Measurements from ENCODE around the gene SLC27A4.

Gene SLC27A4

DNA sequence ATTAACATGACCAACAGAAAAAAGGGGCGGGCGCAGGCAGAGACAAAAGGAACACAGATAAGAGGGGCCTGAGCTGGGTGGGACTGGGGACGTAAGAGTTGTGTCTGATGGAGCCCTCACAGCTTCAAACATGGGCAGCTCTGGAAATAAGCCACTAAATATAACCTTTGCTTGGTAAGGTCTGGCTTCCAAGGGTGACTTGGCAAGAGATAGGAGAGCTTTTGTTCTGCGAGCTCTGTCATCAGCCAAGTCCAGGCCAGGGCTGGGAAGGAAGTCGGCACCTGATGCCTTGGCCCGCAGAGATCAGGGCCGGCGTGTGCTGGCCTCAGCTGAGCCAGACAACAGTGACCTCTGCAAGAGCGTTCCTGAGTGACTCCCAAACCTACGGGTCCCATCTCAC lies 29.9 kb upstream of the SLC27A4 start:
- Histone ChIP-seq H3K4me3 (ENCODE audit: low read depth in 1 of 2, low read length in 2 of 2) (no peak overlapping the region), H3K36me3 (ENCODE audit: control insufficient read depth in 1 of 2, insufficient read depth in 2 of 2, low read length in 2 of 2) (peaks cover 32 to 54% of the 10 kb centered on the region in 2 donors), H3K4me1 (ENCODE audit: control insufficient read depth in 1 of 2, insufficient read depth in 2 of 2, low read length in 2 of 2) (no peaks in the 10 kb centered on the region), H3K9me3 (ENCODE audit: control insufficient read depth in 1 of 2, low read length in 2 of 2) (no peaks in the 10 kb centered on the region), H3K27me3 (ENCODE audit: low read depth, low read length) (no peaks in the 10 kb centered on the region), H3K27ac (ENCODE audit: low read length) (no peak overlapping the region)

DNA sequence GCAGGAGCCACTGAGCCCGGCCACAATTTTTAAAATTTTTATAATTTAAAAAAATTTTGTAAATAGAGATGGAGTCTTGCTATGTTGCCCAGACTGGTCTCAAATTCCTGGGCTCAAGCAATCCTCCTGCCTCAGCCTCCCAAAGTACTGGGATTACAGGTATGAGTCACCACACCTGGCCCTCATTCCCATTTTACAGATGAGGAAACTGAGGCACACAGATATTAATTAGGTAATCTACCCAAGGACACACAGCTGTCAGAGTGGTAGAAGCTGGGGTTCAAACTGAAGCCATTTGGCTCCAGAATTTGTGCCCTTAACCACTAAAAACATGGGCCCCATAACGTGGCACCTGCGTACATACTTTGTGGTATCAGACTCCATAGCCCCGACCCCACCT lies 25.6 kb upstream of the SLC27A4 start:
- no peaks in the 10 kb centered on the region for H3K4me1 ChIP-seq (ENCODE audit: control insufficient read depth in 1 of 2, insufficient read depth in 2 of 2, low read length in 2 of 2)
- H3K36me3 ChIP-seq (ENCODE audit: control insufficient read depth in 1 of 2, insufficient read depth in 2 of 2, low read length in 2 of 2), result peaks cover 37 to 60% of the 10 kb centered on the region in 2 donors
- H3K4me3 ChIP-seq (ENCODE audit: low read depth in 1 of 2, low read length in 2 of 2), result no peak overlapping the region
- no peak overlapping the region for H3K27ac ChIP-seq (ENCODE audit: low read length)
- H3K27me3 ChIP-seq (ENCODE audit: low read depth, low read length), result no peaks in the 10 kb centered on the region
- no peaks in the 10 kb centered on the region for H3K9me3 ChIP-seq (ENCODE audit: control insufficient read depth in 1 of 2, low read length in 2 of 2)

DNA sequence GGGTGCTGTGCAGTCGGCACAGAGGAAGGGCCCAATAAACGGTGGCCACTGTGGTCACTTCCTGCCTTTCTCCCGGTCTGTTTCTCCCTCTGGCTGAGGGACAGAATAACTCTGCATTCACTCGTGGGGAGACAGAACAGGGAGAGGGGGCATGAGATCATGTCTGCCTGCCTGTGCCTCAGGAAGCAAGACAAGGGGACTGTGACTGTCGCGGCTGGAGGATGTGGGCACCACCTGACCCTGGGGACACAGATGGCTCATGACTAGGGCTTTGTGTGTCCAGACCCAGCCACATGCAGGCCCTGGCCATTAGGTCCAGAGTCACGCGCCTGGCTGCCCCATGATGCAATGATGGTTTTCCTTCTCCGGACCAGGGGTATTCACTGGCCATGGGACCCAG lies 23.9 kb upstream of the SLC27A4 start:
- no peaks in the 10 kb centered on the region for H3K27me3 ChIP-seq (ENCODE audit: low read depth, low read length)
- H3K9me3 ChIP-seq (ENCODE audit: control insufficient read depth in 1 of 2, low read length in 2 of 2), result no peaks in the 10 kb centered on the region
- H3K36me3 ChIP-seq (ENCODE audit: control insufficient read depth in 1 of 2, insufficient read depth in 2 of 2, low read length in 2 of 2), result peaks cover 24 to 44% of the 10 kb centered on the region in 2 donors
- peaks cover 0 to 4% of the 10 kb centered on the region in 2 donors for H3K4me1 ChIP-seq (ENCODE audit: control insufficient read depth in 1 of 2, insufficient read depth in 2 of 2, low read length in 2 of 2)
- no peak overlapping the region for H3K4me3 ChIP-seq (ENCODE audit: low read depth in 1 of 2, low read length in 2 of 2)
- H3K27ac ChIP-seq (ENCODE audit: low read length), result no peak overlapping the region

DNA sequence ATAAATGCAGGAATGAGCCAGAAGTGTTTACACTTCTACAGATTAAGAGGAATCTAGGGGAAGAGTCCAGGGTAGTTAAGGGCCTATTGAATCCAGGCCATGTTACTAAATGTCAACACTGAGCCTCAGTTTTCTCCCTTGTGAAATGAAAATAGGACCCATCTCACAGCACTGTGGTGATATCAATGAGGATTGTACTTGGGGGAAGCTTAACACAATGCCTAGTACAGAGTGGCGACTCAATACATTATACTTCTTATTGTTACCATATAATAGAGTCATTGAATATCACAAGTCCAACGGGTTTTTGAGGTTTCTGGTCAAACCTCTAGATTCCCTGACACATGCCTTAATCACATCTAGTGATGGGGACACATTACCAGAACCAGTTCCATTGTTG lies 22.7 kb upstream of the SLC27A4 start:
- H3K4me1 ChIP-seq (ENCODE audit: control insufficient read depth in 1 of 2, insufficient read depth in 2 of 2, low read length in 2 of 2), result peaks cover 0 to 9% of the 10 kb centered on the region in 2 donors
- H3K27me3 ChIP-seq (ENCODE audit: low read depth, low read length), result no peaks in the 10 kb centered on the region
- no peak overlapping the region for H3K27ac ChIP-seq (ENCODE audit: low read length)
- peaks cover 22 to 44% of the 10 kb centered on the region in 2 donors for H3K36me3 ChIP-seq (ENCODE audit: control insufficient read depth in 1 of 2, insufficient read depth in 2 of 2, low read length in 2 of 2)
- H3K9me3 ChIP-seq (ENCODE audit: control insufficient read depth in 1 of 2, low read length in 2 of 2), result no peaks in the 10 kb centered on the region
- no peak overlapping the region for H3K4me3 ChIP-seq (ENCODE audit: low read depth in 1 of 2, low read length in 2 of 2)

DNA sequence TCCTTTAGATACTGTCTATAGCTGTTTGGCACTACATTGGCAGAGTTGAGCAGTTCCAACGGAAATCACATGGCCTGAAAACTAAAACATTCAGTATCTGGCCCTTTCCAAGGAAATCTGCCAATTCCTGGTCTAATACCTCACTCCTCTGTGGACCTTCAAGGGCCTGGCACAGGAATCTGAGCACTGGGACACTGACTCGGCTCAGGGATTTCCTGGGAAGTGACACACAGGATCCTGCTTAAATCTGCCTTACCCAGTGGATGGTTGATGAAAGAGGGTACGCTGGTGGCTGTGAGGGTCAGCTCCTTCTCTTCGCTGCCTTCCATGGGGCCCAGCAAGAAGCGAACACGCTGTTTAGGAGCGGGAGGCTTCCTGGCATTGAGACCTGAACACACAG lies 19.0 kb upstream of the SLC27A4 start:
- peaks cover 0 to 30% of the 10 kb centered on the region in 2 donors for H3K4me1 ChIP-seq (ENCODE audit: control insufficient read depth in 1 of 2, insufficient read depth in 2 of 2, low read length in 2 of 2)
- peak overlapping the region in 1 of 2 donors; percentile 86 for H3K4me3 ChIP-seq (ENCODE audit: low read depth in 1 of 2, low read length in 2 of 2)
- H3K9me3 ChIP-seq (ENCODE audit: control insufficient read depth in 1 of 2, low read length in 2 of 2), result no peaks in the 10 kb centered on the region
- H3K27ac ChIP-seq (ENCODE audit: low read length), result no peak overlapping the region
- no peaks in the 10 kb centered on the region for H3K27me3 ChIP-seq (ENCODE audit: low read depth, low read length)
- H3K36me3 ChIP-seq (ENCODE audit: control insufficient read depth in 1 of 2, insufficient read depth in 2 of 2, low read length in 2 of 2), result peaks cover 20 to 32% of the 10 kb centered on the region in 2 donors

DNA sequence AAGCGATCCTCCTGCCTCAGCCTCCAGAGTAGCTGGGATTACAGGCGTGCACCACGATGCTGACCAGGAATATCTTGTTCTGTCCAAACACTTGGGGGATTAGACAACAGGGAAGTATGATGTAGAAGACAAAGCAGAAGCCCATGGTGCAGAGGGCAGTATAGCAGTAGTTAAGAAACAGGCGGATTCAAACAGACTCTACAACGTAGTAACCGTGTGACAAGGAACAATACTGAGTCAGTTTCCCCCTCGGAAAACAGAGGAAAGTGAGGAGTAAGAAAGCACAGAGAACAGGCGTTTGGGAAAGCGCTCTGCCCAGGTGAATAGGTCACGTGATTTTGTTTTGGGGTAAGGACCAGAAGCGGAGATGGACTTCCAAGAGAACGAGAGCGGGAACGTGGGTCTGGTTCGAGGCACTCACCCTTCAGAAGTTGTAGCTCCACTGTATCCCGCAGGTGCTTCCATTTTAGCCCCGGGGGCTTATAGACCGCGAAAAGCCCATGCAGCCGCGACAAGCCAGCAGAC lies 18.4 kb upstream of the SLC27A4 start:
- Histone ChIP-seq H3K27me3 (ENCODE audit: low read depth, low read length) (no peaks in the 10 kb centered on the region), H3K4me3 (ENCODE audit: low read depth in 1 of 2, low read length in 2 of 2) (peak overlapping the region; percentile 86 to 95), H3K27ac (ENCODE audit: low read length) (peak overlapping the region; percentile 82), H3K36me3 (ENCODE audit: control insufficient read depth in 1 of 2, insufficient read depth in 2 of 2, low read length in 2 of 2) (peaks cover 18 to 32% of the 10 kb centered on the region in 2 donors), H3K9me3 (ENCODE audit: control insufficient read depth in 1 of 2, low read length in 2 of 2) (no peaks in the 10 kb centered on the region), H3K4me1 (ENCODE audit: control insufficient read depth in 1 of 2, insufficient read depth in 2 of 2, low read length in 2 of 2) (peaks cover 0 to 30% of the 10 kb centered on the region in 2 donors)

DNA sequence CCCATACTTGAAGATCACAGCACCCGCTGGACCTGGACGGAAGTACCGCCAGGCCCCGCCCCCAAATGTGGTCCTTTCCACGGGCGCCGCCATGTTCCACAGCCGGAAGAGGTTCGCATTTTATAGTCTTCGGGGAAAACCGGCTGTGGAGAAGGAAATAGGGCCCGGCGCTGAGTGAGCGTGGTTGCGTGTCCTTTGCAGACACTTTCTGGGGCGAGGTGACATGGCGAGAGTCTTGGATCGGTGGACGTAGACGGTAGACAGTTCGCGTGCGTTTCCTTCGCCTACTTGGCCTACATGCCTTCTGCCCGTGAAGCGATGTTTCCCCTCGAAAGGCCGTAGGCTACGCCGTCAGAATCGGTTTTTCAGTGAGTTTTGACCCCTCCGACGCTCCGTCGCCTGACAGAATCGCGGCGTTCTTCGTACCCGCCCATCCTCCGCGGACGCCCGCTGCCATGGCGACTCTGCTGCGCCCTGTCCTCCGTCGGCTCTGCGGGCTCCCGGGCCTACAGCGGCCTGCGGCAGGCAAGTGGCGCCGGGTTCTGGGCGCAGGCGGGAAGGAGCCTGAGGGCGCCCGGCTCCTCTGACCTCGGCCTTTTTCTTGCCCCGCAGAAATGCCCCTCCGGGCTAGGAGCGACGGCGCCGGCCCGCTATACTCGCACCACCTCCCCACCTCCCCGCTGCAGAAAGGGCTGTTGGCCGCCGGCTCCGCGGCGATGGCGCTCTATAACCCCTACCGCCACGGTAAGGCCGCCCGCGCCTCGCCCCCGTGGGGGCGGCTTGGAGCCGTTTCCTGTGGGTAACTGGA lies 17.7 kb upstream of the SLC27A4 start, which contains the start of the genes COQ4 and TRUB2:
TSS of gene COQ4 (plus strand) at position 436 of the 808 bp plus-strand sequence. CDS start at position 456, 20 bp downstream.
TSS of gene TRUB2 (minus strand) at position 44 of the 808 bp plus-strand sequence. CDS start at position 5, 39 bp downstream.
- Histone ChIP-seq H3K4me1 (ENCODE audit: control insufficient read depth in 1 of 2, insufficient read depth in 2 of 2, low read length in 2 of 2) (peaks cover 0 to 30% of the 10 kb centered on the region in 2 donors), H3K4me3 (ENCODE audit: low read depth in 1 of 2, low read length in 2 of 2) (peak within 1 kb of the TSS; percentile 86 to 95)

DNA sequence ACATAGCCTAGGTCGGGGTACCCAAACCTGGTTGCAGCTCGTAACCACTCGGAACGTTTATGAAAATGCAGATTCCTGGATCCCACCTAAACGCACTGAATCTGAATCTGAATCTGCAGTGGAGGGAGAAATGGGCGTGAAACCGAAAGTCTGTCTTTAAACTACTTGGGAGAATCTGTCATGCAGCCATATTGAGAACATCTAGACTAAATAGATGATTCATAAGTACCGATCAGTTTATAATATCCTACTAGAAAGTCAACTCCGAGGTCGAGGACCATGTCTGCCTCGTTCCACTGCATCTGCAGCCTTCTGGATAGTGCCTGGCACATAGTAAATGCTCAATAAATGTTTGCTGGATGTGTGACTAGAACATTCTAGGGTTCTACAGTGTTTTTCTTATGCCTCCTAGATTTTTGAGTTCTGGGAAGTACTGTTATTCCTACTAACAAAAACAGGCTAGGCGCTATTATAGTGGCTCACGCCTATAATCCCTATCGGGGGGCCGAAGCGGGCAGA lies 17.1 kb upstream of the SLC27A4 start:
- Histone ChIP-seq H3K9me3 (ENCODE audit: control insufficient read depth in 1 of 2, low read length in 2 of 2) (no peaks in the 10 kb centered on the region), H3K4me3 (ENCODE audit: low read depth in 1 of 2, low read length in 2 of 2) (peak overlapping the region; percentile 86 to 95), H3K4me1 (ENCODE audit: control insufficient read depth in 1 of 2, insufficient read depth in 2 of 2, low read length in 2 of 2) (peaks cover 0 to 30% of the 10 kb centered on the region in 2 donors), H3K36me3 (ENCODE audit: control insufficient read depth in 1 of 2, insufficient read depth in 2 of 2, low read length in 2 of 2) (peaks cover 9 to 34% of the 10 kb centered on the region in 2 donors), H3K27ac (ENCODE audit: low read length) (peak overlapping the region; percentile 82), H3K27me3 (ENCODE audit: low read depth, low read length) (no peaks in the 10 kb centered on the region)

More for the DNA sequence above, 17.7 kb upstream of the SLC27A4 start, which contains the start of the genes COQ4 and TRUB2:
- Histone ChIP-seq H3K27ac (ENCODE audit: low read length) (peak within 1 kb of the TSS; percentile 82), H3K9me3 (ENCODE audit: control insufficient read depth in 1 of 2, low read length in 2 of 2) (no peaks in the 10 kb centered on the region), H3K27me3 (ENCODE audit: low read depth, low read length) (no peaks in the 10 kb centered on the region), H3K36me3 (ENCODE audit: control insufficient read depth in 1 of 2, insufficient read depth in 2 of 2, low read length in 2 of 2) (peaks cover 11 to 28% of the 10 kb centered on the region in 2 donors)

DNA sequence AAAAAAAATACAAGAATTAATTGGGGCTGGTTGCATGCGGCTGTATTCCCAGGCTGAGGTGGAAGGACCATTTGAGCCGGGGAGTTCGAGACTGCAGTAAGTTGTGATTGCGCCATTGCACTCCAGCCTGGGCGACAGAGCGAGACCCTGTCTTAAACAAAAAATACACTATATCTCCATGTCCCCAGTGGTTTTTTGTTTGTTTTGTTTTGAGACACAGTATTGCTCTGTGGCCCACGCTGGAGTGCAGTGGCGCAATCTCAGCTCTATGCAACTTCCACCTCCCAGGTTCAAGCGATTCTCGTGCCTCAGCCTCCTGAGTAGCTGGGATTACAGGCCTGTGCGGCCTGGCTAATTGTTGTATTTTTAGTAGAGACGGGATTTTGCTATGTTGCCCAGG lies 16.5 kb upstream of the SLC27A4 start:
- peak overlapping the region; percentile 82 for H3K27ac ChIP-seq (ENCODE audit: low read length)
- H3K36me3 ChIP-seq (ENCODE audit: control insufficient read depth in 1 of 2, insufficient read depth in 2 of 2, low read length in 2 of 2), result peaks cover 12 to 39% of the 10 kb centered on the region in 2 donors
- no peaks in the 10 kb centered on the region for H3K9me3 ChIP-seq (ENCODE audit: control insufficient read depth in 1 of 2, low read length in 2 of 2)
- H3K4me3 ChIP-seq (ENCODE audit: low read depth in 1 of 2, low read length in 2 of 2), result peak overlapping the region; percentile 86 to 95
- peaks cover 0 to 30% of the 10 kb centered on the region in 2 donors for H3K4me1 ChIP-seq (ENCODE audit: control insufficient read depth in 1 of 2, insufficient read depth in 2 of 2, low read length in 2 of 2)
- no peaks in the 10 kb centered on the region for H3K27me3 ChIP-seq (ENCODE audit: low read depth, low read length)

DNA sequence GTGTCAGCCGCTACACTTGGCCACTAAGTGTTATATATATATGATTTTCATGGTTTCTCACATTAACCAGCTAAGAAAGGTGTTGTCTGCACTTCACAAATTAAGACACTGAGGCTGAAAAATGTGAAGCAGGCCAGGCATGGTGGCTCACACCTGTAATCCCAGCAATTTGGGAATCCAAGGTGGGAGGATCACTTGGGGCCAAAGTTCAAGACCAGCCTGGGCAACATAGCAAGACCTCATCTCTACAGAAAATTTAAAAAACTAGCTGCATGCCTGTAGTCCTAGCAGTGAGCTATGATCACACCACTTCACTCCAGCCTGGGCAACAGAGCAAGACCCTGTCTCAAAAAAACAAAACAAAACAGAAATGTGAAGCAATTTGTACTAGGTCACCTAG lies 15.9 kb upstream of the SLC27A4 start:
- Histone ChIP-seq H3K27ac (ENCODE audit: low read length) (no peak overlapping the region), H3K9me3 (ENCODE audit: control insufficient read depth in 1 of 2, low read length in 2 of 2) (no peaks in the 10 kb centered on the region), H3K4me3 (ENCODE audit: low read depth in 1 of 2, low read length in 2 of 2) (no peak overlapping the region), H3K27me3 (ENCODE audit: low read depth, low read length) (no peaks in the 10 kb centered on the region), H3K4me1 (ENCODE audit: control insufficient read depth in 1 of 2, insufficient read depth in 2 of 2, low read length in 2 of 2) (peaks cover 0 to 30% of the 10 kb centered on the region in 2 donors), H3K36me3 (ENCODE audit: control insufficient read depth in 1 of 2, insufficient read depth in 2 of 2, low read length in 2 of 2) (peaks cover 12 to 42% of the 10 kb centered on the region in 2 donors)

DNA sequence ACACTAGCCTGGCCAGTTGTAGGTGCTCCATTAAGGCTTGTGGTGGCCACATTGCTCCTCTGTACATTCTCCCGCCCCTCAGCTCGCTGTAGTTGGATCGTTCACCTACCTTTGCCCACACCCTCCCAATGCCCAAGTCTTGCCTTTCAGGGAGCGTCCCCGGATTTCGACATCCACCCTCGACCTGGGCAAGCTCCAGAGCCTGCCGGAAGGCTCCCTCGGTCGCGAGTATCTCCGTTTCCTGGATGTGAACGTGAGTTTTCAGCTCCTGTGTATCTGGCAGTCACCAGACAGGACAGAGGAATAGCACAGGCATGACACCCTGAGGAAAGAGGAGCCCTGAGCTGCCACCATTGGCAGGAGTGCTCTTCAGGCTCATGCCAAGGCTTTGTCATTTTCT lies 14.7 kb upstream of the SLC27A4 start:
- Histone ChIP-seq H3K27ac (ENCODE audit: low read length) (no peak overlapping the region), H3K36me3 (ENCODE audit: control insufficient read depth in 1 of 2, insufficient read depth in 2 of 2, low read length in 2 of 2) (peaks cover 12 to 42% of the 10 kb centered on the region in 2 donors), H3K4me1 (ENCODE audit: control insufficient read depth in 1 of 2, insufficient read depth in 2 of 2, low read length in 2 of 2) (peaks cover 2 to 30% of the 10 kb centered on the region in 2 donors), H3K27me3 (ENCODE audit: low read depth, low read length) (no peaks in the 10 kb centered on the region), H3K4me3 (ENCODE audit: low read depth in 1 of 2, low read length in 2 of 2) (no peak overlapping the region), H3K9me3 (ENCODE audit: control insufficient read depth in 1 of 2, low read length in 2 of 2) (no peaks in the 10 kb centered on the region)

Data from muscle layer of duodenum (tissue), 2 donors.